NCI-H510A treated with DMSO at 0.1 percent for 48 hours (cell line): Measurements from ENCODE around the gene TELO2.
A peak's percentile ranks its signal among the peaks of the same experiment; 100 is the strongest.
"Not testable (repeated sequence)": the region's sequence is repeated elsewhere in the genome, so short reads cannot be mapped to it uniquely, and the experiment has no call there.

Source experiments
- DNase-seq: peaks from one replicate; lab custom pipeline; 2025; lab: John Stamatoyannopoulos, UW

The TELO2 gene

DNA sequence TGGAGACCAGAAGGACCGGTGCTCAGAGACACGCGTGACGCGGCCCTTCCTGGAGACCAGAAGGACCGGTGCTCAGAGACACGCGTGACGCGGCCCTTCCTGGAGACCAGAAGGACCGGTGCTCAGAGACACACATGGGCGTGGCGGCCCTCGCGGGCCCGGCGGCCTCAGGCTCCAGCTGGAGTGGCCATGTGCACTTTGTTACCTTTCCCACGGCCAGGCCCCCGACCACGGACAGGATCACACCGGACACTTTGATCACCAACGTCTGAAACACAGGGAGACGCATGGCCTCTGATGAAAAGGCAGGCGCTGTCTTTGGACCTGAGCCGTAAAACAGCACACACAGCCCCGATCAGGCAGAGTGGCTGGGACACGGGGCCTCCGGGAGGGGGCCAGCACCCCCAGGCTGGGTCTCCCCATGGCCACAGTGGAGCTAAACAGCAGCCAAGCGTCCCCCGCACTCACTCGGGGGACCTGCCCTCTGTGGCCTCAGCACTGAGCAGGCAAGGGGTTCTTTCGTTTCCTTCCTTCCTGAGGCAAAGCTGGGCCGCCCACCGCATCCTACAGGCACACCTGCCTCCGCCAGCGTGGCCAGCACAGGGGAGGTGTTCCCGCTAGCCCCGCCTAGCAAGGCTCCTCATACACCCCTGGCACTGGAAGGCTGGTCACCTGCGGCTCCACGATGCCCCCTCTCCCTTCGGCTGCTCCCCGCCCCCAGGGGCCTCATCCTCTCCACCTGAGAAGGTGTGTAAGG is 35.5 kb upstream of the TELO2 start:
- no peak for DNase-seq

DNA sequence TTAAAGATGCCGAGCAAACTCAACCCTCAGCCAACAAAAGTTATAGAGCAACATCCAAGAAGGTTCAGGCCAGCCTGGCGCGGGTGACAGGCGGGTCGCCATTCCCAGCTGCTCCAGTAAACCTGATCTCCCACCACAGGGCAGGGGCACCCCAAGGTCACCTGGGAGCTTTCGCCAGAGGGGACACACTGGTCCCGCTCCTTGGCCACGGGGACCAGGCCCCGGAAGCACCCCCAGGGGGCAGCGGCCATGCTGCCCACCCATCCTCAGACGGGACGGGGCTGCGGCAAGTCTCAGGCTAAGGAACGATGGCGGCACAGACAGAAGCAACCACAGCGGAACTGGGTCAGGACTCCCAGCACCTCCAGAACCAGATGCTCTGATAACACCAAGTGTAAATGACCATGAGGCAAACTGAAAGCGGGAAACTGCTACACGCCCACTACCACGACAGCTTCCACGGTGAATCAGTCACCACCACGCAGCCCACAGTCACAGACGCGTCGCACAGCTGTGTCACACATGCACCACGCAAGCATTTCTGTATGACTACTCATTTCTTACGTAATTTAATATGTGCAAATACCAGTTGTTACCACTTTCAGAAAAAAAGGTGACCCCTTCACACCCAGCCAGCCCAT is 34.7 kb upstream of the TELO2 start:
- no peak for DNase-seq

- DNase-seq = no peak
These were observed 34.2 kb upstream of the TELO2 start for GRCh38 chr16:1458977-1459341.

GRCh38 chr16:1459967-1460366 is 33.2 kb upstream of the TELO2 start:
- DNase-seq = no peak

DNA sequence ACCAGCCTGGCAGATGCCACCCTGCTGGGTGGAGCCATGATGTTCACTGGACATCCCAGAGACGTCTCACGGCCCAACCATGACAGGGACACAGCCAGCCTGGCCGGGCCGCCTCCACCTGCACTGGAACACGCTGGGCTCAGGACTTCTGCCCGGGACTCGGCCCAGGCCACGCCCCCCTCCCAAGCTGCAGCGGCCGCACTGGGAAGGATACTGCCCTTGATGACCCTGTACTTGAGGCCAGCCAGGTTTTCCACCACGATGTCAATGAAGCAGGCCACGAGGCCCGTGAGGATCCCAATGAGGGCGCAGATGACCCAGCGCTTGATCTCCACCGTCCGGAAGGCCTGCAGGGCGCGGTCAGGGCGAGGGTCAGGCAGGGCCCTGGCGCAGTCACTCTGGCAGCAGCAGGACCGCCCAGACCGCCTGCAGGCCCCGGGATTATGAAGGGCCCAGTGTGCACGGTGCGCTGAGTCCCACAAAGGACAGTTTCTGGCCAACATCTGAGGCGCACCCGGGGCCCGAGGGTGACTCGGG is 32.5 kb upstream of the TELO2 start:
- no peak for DNase-seq

GRCh38 chr16:1461146-1461545 is 32.0 kb upstream of the TELO2 start:
- DNase-seq = no peak

- no peak for DNase-seq
These were observed 28.8 kb upstream of the TELO2 start for GRCh38 chr16:1464196-1464893.

DNA sequence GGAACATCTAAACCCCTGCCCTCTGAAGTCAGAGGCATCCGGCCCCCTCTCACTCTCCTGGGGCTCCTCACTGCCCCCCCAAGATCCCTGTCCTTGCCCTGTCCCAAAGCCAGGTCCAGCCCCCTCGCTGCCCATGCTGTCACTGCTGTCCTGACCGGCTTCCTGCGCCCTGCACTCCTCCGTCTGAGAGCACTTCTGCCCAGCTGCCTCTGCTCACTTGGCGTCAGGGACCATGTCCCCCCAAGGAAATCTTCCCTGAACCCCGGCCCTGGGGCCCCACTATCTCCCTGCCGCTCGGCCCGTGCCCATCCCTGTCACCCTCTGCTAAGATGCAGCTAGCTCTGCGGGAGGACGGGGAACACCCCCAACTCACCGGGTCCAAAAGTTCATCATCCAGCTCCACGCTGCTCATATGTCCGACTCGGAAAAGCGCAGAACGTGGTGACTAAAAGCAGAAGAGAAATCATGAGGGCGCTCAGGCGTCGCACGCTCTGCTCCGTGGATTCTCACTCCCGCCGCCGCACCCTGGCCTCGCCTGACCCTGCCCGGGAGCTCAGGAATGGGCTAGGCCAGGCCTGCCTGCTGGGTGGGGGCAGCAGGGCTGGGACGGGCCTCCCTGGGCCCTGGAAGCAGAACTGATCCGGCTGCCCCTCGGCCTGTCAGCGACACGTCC is 28.1 kb upstream of the TELO2 start:
- no peak for DNase-seq

GRCh38 chr16:1465567-1465915 is 27.6 kb upstream of the TELO2 start:
- no peak for DNase-seq

DNA sequence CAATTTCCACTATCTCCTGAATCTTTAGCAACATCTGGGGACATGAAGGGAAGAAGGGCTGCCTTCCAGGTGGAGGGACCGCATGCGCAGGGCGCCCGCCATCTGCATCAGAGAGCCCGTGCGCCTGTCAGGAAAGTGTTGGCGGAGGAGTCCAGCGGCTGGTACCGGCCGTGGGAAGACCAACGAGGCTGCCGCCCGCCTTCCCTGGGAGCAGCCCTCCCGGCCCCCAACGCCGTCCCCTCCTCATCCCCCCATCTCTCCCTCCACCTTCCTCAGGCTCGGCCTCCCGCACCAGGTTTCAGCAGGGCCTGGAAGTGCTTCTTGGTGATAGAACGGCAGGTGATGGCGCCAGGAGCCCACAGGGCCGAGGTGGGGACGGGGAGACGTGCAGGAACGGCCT is 27.1 kb upstream of the TELO2 start:
- no peak for DNase-seq

GRCh38 chr16:1466968-1467521 is 26.1 kb upstream of the TELO2 start:
- no peak for DNase-seq

GRCh38 chr16:1468426-1468810 is 24.7 kb upstream of the TELO2 start:
- no peak for DNase-seq

DNA sequence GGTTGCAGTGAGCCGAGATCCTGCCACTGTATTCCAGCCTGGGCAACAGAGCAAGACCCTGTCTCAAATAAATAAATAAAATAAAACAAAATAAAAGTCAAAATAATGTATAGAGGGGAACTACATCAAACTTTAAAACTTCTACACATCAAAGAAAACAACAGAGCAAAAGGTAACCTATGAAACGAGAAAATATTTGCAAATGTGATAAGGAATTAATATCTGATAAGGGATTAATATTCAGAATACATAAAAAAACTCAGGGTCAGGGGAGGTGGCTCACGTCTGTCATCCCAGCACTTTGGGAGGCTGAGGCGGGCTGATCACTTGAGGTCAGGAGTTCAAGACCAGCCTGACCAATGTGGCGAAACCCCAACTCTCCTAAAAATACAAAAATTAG is 24.0 kb upstream of the TELO2 start:
- DNase-seq = not testable (repeated sequence)

- DNase-seq = no peak
These were observed 23.4 kb upstream of the TELO2 start for GRCh38 chr16:1469693-1470201.

- no peak for DNase-seq
These were observed 22.5 kb upstream of the TELO2 start for GRCh38 chr16:1470481-1471251.

- DNase-seq = no peak
These were observed 21.5 kb upstream of the TELO2 start for GRCh38 chr16:1471569-1472194.

GRCh38 chr16:1472974-1473373 is 20.2 kb upstream of the TELO2 start:
- no peak for DNase-seq

DNA sequence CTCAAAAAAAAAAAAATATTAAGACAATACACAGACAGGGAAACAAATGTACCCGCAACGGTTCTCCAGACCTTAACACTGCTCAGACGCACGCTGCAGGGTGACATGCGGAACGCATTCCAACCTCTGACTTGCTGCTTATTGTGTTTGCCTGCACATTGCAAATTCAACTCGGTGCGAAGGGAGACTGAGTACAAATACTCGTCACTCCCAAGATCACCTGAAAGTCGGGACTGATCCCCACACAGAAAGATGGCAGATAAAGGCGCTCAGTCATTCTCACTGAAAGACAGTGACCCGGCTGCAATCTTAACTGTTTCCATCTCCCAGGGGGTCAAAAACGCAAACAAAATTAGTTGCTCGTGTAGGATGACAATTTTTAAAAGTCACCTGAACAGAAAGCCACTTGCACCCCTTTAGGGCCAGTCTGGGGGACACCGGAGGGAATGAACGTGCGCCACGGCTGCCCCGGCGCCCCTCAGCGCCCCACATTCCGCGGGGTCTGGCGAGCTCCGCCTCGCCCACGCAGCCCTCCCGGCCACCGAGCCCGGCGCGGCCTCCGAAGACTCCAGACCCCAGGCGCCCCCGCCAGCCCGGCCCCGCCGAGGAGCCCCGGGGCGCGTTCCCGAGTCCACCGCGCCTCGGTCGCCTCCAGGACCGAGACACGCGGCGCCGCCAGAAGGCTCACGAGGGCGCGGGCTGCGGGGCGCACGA is 18.9 kb upstream of the TELO2 start:
- no peak for DNase-seq

- DNase-seq = peak; percentile 33
These were observed 18.2 kb upstream of the TELO2 start, which contains the start of gene CLCN7 for GRCh38 chr16:1474796-1475551. TSS of gene CLCN7 (minus strand) at chr16:1475028. CDS start at chr16:1474974, 54 bp downstream.
